GM23248 (cell line): ENCODE data around the gene SRP14. TPM values are rescaled to one million over a fixed set of nuclear protein-coding genes. Genes with fewer than 3 reads are reported as not detected.

ENCODE experiments used
- DNase-seq: peaks from one replicate; pipeline ENCODE4 v3.0.0-alpha.2; 2015
- H2AFZ ChIP-seq: fragments of 200-600 bp; sonication (generic); 2 replicates; pipeline ENCODE4 v1.6.1; 2016; ENCODE audit warnings: antibody characterized with exemption
- H3F3A ChIP-seq: fragments of 200-600 bp; sonication (generic); 2 replicates; pipeline ENCODE4 v1.6.1; 2016; ENCODE audit warnings: mild to moderate bottlenecking, antibody characterized with exemption, mixed run types; ENCODE audit not compliant: insufficient read depth
- H3K27ac ChIP-seq: fragments of 200-600 bp; sonication (generic); 2 replicates; pipeline ENCODE4 v1.5.1; 2016; ENCODE audit warnings: mild to moderate bottlenecking
- H3K27me3 ChIP-seq: fragments of 200-600 bp; sonication (generic); replicated peaks from 2 replicates; pipeline ENCODE4 v1.6.1; 2016; ENCODE audit warnings: mild to moderate bottlenecking; ENCODE audit not compliant: insufficient read depth
- H3K36me3 ChIP-seq: fragments of 200-600 bp; sonication (generic); 2 replicates; pipeline ENCODE4 v1.6.1; 2016; ENCODE audit warnings: low read depth, mild to moderate bottlenecking
- H3K4me1 ChIP-seq: fragments of 200-600 bp; sonication (generic); 2 replicates; pipeline ENCODE4 v1.6.1; 2016; ENCODE audit warnings: mild to moderate bottlenecking; ENCODE audit not compliant: insufficient read depth
- H3K4me2 ChIP-seq: fragments of 200-600 bp; sonication (generic); one replicate; pipeline ENCODE4 v1.6.1; 2016; ENCODE audit warnings: mild to moderate bottlenecking; ENCODE audit not compliant: unreplicated experiment
- H3K4me3 ChIP-seq: fragments of 200-600 bp; sonication (generic); 2 replicates; pipeline ENCODE4 v1.5.1; 2016; ENCODE audit warnings: mild to moderate bottlenecking
- H3K79me2 ChIP-seq: fragments of 200-600 bp; sonication (generic); 2 replicates; pipeline ENCODE4 v1.6.1; 2016; ENCODE audit warnings: mild to moderate bottlenecking; ENCODE audit not compliant: insufficient read depth
- H3K9ac ChIP-seq: fragments of 200-600 bp; sonication (generic); 2 replicates; pipeline ENCODE4 v1.6.1; 2016; ENCODE audit warnings: mild to moderate bottlenecking
- H3K9me2 ChIP-seq: fragments of 200-600 bp; sonication (generic); 2 replicates; pipeline ENCODE4 v1.6.1; 2016; ENCODE audit warnings: mixed run types, mild to moderate bottlenecking, moderate library complexity; ENCODE audit not compliant: insufficient read depth
- H3K9me3 ChIP-seq: fragments of 200-600 bp; sonication (generic); one replicate; pipeline ENCODE4 v1.6.1; 2017; ENCODE audit warnings: low read depth
- H4K20me1 ChIP-seq: fragments of 200-600 bp; sonication (generic); 2 replicates; pipeline ENCODE4 v1.6.0; 2016; ENCODE audit not compliant: insufficient read depth
- EZH2 ChIP-seq: fragments of 200-600 bp; sonication (generic); IDR thresholded peaks from 2 replicates; pipeline ENCODE4 v1.6.1; 2018; ENCODE audit warnings: antibody characterized with exemption, mild to moderate bottlenecking; ENCODE audit not compliant: insufficient read depth, poor library complexity, severe bottlenecking
- EZH2phosphoT487 ChIP-seq: fragments of 200-600 bp; sonication (generic); IDR thresholded peaks from 2 replicates; pipeline ENCODE4 v1.6.1; 2018; ENCODE audit warnings: antibody characterized with exemption, moderate library complexity, mild to moderate bottlenecking, low read depth; ENCODE audit not compliant: insufficient read depth
- WGBS, 2 experiments: methylation state at CpG; one replicate each; pipeline ENCODE4 v1.1.6; 2015 to 2017; ENCODE audit warnings: low lambda C conversion rate in 2 of 2, low coverage in 1 of 2; ENCODE audit errors: missing lambda C conversion rate in 2 of 2; 5-methylcytosine and 5-hydroxymethylcytosine counted together
- in situ Hi-C: fragments of 300-500 bp; cut with MboI; formaldehyde crosslinking; loops from 2 replicates; pipeline ENCODE4 v1.15.0; 2020
- polyA plus RNA-seq: library from polyadenylated mRNA; unstranded; fragments of >200 nt; fragmentation: Nextera tagmentation; extraction: Ambion mirVana; gene quantifications from 2 replicates; pipeline ENCODE4 v1.2.1, GENCODE V29; 2016
- total RNA-seq: library from RNA; depleted of rRNA; stranded (reverse); fragments of >200 nt; shearing (Covaris generic); gene quantifications from 2 replicates; pipeline ENCODE4 v1.2.3, GENCODE V29; 2014

Gene SRP14
- total and polyA plus RNA-seq, 2 experiments from 2014 or later = 282 to 796 TPM

DNA sequence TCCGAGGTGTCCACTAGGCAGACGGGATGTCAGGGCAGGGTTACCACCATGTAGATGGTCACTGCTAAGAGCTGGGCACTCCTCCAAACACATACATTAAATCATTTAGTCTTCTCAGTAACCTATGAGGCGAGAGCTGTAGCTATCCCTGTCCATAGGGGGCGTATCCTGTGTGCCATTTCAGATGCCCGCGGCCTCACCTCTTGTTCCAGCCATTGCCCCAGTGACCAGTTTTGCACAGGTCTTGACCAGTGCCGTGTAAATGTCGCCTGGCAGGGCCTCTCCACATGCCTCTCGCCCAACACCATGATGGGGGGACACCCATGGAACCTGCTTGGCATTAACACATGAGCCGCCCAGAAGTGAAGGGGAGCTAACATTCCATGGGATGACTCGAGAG, 20.8 kb upstream of the SRP14 start:
- Histone ChIP-seq H4K20me1 (no peaks in the 10 kb centered on the region), H3K9me3 (no peaks in the 10 kb centered on the region), H3K9me2 (no peaks in the 10 kb centered on the region), H3F3A (peaks cover 12% of the 10 kb centered on the region), H2AFZ (no peak overlapping the region), H3K79me2 (no peaks in the 10 kb centered on the region), H3K4me2 (no peak overlapping the region), H3K4me3 (no peak overlapping the region), H3K36me3 (no peaks in the 10 kb centered on the region), H3K27ac (no peak overlapping the region), H3K9ac (no peak overlapping the region), H3K27me3 (no peaks in the 10 kb centered on the region), H3K4me1 (peaks cover 37% of the 10 kb centered on the region)
- no peak for TF ChIP-seq EZH2phosphoT487
- TF ChIP-seq EZH2 = no peak
- in situ Hi-C loops = no loop called here
- 96 to 97% methylated on average over 11 of the region's 11 CpGs for WGBS, 2 experiments
- DNase-seq = no peak

DNA sequence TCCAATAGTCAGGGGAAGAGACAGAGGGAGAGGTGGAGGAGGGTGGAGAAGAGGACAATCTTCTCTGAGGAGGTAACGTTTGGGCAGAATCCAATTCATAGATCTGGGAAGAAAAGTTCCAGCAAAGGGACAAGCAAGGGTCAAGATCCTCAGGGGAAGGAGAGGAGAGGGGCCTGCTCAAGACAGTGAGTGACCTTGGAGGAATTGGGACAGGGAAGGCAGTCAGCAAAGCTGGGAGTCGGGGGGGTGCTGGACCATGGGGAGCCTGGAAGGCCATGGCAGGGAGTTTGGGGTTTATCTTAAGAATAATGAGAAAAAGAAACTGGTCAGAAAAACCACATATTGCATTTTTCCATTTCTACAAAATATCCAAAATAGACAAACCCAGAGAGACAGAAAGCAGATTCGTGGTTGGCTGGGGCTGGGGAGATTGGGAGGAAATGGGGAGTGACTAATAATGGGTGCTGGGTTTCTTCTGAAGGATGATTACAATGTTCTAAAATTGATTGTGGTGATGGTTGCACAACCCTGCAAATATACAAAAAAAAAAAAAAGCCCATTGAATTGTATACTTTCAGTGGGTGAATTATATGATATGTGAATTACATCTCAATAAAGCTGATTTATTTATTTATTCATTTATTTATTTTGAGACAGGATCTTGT, 19.6 kb upstream of the SRP14 start:
- H3K4me1 ChIP-seq = peaks cover 36% of the 10 kb centered on the region
- H3K4me3 ChIP-seq = no peak overlapping the region
- no peaks in the 10 kb centered on the region for H3K36me3 ChIP-seq
- TF ChIP-seq EZH2 (no peak), EZH2phosphoT487 (no peak)
- no peak overlapping the region for H3K9ac ChIP-seq
- H3K9me3 ChIP-seq = no peaks in the 10 kb centered on the region
- H4K20me1 ChIP-seq = no peaks in the 10 kb centered on the region
- H3K9me2 ChIP-seq = no peaks in the 10 kb centered on the region
- in situ Hi-C loops = no loop called here
- peak; percentile 63 for DNase-seq
- 72 to 75% methylated on average over 3 of the region's 3 CpGs for WGBS, 2 experiments
- no peak overlapping the region for H3K27ac ChIP-seq
- H3K79me2 ChIP-seq = no peaks in the 10 kb centered on the region
- no peaks in the 10 kb centered on the region for H3K27me3 ChIP-seq
- no peak overlapping the region for H3K4me2 ChIP-seq
- H3F3A ChIP-seq = 0 out of 2 replicates have a peak, but pooled peaks cover under 1% of the 10 kb centered on the region
- peak overlapping the region; percentile 24; the same call in 1 of the 2 replicates for H2AFZ ChIP-seq

DNA sequence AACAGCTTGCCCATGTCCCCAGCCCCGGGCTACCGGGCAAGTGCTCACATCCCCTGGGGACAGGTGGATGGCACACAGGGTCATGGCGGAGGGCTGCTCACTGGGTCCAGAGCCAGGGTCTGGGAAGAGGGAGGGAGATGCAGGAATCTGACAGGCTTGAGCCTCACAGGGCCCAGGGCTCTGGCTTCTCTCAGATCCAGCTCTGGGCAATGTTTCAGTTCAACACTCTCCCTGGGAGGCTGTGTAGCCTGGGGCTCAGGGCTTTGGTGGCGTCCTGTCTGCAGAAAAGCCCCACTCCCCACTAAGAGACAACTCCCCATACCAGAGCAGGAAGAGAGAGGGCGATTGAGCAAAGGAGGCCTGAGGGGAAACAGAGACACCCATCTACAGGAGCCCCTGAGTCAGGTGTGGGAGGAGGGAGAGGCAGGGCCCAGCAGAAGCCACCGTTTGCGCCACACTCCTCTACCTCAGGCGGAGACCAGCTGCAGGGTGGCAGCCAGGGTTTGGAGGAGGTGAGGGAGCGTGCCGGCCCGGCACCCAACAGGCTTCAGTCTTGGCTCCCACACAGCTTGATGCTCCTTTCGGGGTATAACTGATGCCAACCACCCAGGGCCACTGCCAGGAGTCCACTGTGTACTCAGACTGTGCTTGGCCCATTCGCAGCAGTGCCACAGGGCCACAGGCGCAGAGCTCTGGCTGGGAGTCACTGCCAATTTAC, 16.8 kb upstream of the SRP14 start:
- WGBS, 2 experiments = 88 to 89% methylated on average over 14 of the region's 14 CpGs
- no peak overlapping the region for H3K27ac ChIP-seq
- H3K36me3 ChIP-seq = no peaks in the 10 kb centered on the region
- H3K4me2 ChIP-seq = no peak overlapping the region
- TF ChIP-seq EZH2 = no peak
- TF ChIP-seq EZH2phosphoT487 = no peak
- H3K4me1 ChIP-seq = peaks cover 28% of the 10 kb centered on the region
- no peaks in the 10 kb centered on the region for H3K79me2 ChIP-seq
- H3K9me2 ChIP-seq = no peaks in the 10 kb centered on the region
- in situ Hi-C loops = no loop called here
- DNase-seq = no peak
- H3K9ac ChIP-seq = no peak overlapping the region
- H4K20me1 ChIP-seq = no peaks in the 10 kb centered on the region
- H3F3A ChIP-seq = no peaks in the 10 kb centered on the region
- no peak overlapping the region for H3K4me3 ChIP-seq
- H2AFZ ChIP-seq = no peak overlapping the region
- H3K9me3 ChIP-seq = no peaks in the 10 kb centered on the region
- no peaks in the 10 kb centered on the region for H3K27me3 ChIP-seq

GRCh38 chr15:40054855-40055575, 16.0 kb upstream of the SRP14 start:
- Histone ChIP-seq H3K27me3 (no peaks in the 10 kb centered on the region), H3K4me1 (peaks cover 28% of the 10 kb centered on the region), H3K36me3 (no peaks in the 10 kb centered on the region), H3K9me2 (no peaks in the 10 kb centered on the region), H3K4me2 (no peak overlapping the region), H2AFZ (no peak overlapping the region), H3K27ac (no peak overlapping the region), H3F3A (no peaks in the 10 kb centered on the region), H3K9ac (no peak overlapping the region), H3K9me3 (no peaks in the 10 kb centered on the region), H3K79me2 (no peaks in the 10 kb centered on the region), H4K20me1 (no peaks in the 10 kb centered on the region), H3K4me3 (no peak overlapping the region)
- 90 to 95% methylated on average over 6 of the region's 6 CpGs for WGBS, 2 experiments
- TF ChIP-seq EZH2phosphoT487 = no peak
- no peak for TF ChIP-seq EZH2
- in situ Hi-C loops = no loop called here
- peak; percentile 31 for DNase-seq
